ENCODE data around the gene TMCC1.
A peak's percentile ranks its signal among the peaks of the same experiment; 100 is the strongest.
"Not testable (repeated sequence)": the region's sequence is repeated elsewhere in the genome, so short reads cannot be mapped to it uniquely, and the experiment has no call there.

The TMCC1 gene

DNA sequence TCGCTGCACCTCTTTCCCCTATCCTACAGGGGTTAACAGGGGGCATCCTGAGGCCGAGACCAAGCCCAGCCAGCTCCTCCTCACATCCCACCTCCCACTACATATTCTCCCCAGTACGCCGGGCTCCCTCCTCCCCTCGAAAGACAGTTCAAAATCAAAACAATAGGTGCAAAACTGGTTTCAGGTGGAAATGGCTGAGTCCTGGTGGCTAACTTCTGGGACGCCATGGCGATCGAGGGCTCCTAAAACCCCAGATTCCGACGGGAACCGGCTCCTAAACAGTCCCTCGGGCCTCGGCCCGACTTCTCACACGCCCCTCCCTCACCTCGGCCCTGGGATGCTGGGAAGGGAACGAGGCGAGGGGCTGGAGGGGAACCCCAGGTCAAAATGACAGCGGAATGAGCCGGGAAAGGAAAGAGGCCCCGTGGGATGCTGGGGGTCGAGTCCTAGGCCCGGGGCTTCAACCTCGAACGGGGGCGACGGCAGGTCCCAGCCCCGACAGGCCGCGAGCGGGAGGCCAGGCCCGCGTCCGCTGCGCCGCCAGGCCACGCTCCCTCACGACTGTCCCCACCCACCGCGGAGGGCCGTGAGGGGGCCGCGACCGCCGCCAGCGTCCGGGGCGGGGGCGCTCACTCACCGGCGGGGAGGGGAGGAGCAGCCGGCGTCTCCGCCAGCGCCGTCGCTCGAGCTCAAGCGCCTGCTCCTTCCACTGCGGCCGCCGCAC lies 492 bp downstream of the TMCC1 start:
- H3K4me3 ChIP-seq (ENCODE audit: low read depth, low read length) = peak overlapping the region; percentile 82

DNA sequence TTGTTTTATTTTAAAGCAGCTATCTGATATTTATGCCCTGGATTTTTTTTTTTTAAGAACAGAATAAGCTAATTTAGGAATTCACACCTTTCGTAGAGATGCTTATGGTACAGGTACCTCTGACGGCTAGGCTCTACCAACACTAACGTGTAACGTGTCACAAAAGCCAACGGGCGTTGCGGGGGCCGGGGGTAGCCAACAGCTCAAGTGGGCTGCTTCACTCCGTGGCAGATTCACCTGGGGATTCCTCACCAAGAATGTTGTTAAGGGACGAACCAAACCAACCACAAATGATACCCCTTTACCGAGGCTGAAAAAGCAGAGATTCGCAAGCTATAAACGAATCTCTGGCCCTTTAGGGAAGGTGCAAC lies 1.0 kb downstream of the TMCC1 start:
- peak overlapping the region; percentile 82 for H3K4me3 ChIP-seq (ENCODE audit: low read depth, low read length)

DNA sequence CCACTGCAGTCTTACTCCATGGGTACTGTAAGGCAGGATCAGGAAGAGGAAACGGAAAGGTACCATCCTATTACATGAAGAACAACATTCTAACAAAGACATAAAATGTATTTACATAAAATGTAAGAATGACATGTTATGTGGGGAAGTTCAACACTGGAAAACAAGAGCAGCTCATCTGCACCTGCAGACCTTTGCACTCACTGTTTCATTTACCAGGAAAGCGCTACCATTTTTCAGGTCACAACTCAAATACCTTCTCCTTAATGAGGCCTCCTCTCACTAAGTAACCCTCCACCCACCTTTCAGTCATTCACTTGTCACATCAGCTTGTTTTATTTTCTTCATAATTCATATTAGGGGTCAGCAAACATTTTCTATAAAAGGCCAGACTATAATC lies 2.6 kb downstream of the TMCC1 start:
- no peak overlapping the region for H3K4me3 ChIP-seq (ENCODE audit: low read depth, low read length)

DNA sequence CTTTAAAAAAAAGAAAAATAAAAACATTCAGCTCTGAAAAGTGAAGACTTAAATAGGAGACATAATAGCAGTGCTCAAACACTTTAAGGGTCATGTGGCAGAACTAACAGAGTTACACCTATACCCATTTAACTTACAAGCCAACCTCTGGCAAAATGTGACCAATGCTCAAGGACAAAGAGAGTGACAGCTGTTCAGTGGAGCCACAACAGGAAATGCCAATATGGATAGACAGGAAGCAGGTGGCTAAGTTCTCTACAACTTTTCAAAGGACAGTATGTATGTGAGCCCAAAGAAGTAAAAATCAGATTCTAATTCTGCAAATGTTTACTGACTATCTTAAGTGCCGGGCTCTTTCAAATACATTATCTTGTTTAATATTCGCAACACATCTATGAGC lies 3.4 kb downstream of the TMCC1 start:
- H3K4me3 ChIP-seq (ENCODE audit: low read depth, low read length) = no peak overlapping the region

DNA sequence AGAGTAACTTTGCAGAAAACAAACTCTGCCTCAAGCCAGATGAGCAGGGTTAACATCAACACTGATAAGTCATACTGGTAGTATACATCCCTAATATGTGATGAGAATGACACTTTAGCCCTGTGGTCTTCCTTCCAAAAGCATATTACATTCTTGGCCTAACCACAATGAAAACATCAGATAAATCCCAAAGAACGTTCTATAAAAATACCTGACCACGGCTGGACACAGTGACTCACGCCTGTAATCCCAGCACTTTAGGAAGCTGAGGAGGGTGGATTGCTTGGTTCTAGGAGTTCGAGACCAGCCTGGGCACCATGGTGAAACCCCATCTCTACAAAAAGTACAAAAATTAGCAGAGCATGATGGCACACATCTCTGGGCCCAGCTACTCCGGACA lies 4.7 kb downstream of the TMCC1 start:
- no peak overlapping the region for H3K4me3 ChIP-seq (ENCODE audit: low read depth, low read length)

DNA sequence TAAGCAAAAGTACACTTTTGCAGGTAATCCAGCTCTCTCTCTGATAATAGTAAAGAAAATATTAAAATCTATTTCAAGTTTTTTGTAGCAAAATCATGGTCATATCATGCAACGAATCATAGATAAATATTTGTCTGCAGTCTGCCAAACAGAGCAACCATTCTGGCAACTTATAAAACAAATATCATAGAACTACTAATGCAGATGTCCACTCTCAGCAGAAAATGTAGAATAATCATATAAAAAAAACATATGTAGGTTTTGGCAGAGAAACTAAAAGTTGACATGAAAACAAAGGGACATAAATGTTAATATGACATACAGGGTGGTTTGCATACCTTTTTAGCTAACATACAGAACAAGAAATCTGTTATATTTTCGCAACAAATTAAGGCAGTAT lies 12.2 kb downstream of the TMCC1 start:
- H3K4me3 ChIP-seq (ENCODE audit: low read depth, low read length) = no peak overlapping the region

DNA sequence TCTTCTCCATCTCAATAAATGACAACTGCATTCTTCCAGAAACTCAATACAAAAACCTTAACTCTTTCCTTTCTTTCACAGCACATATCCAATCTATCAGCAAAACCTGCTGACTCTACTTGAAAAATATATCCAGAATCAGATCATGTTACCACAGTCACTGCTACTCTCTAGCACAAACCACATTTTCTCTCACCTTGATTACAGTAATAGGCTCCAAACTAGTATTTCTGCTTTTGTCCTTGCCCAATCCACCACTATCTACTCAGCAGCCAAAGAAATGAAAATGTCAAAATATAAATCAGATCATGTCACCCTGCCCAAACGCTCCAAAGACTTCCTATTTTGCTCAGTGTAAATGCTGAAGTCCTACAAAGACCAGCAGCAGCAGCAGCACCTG lies 15.2 kb downstream of the TMCC1 start:
- no peak overlapping the region for H3K4me3 ChIP-seq (ENCODE audit: low read depth, low read length)

DNA sequence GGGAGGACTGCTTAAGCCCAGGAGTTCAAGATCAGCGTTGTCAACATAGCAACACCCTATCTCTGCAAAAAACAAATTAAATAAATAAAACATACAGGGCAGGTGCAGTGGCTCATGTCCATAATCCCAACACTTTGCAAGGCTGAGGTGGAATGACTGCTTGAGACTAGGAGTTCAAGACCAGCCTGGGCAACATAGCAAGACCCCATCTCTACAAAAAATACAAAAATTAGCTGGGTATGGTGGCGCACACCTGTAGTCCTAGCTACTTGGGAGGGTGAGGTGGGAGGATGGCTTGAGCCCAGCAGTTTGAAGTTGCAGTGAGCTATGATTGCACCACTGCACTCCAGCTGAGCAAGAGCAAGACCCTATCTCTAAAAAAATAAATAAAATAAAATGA lies 19.0 kb downstream of the TMCC1 start:
- not testable (repeated sequence) for H3K4me3 ChIP-seq (ENCODE audit: low read depth, low read length)

DNA sequence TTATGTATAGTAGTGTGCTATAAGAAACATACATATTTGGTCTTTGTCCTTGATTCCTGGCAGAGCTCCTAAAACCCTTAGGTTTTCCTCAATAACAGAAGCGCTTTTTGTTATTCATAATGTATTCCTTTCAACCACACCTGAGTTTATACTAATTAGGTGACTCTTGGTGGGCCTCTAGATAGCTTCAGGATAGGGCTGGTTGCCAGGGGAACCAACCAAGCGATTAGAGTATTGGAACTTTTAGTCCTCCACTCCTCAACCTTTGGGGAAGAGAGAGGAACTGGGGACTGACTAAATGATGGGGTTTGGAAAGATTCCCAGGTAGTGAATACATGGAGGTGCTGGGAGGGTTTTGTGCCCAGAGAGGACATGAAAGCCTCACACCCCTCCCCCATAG lies 24.6 kb downstream of the TMCC1 start:
- H3K4me3 ChIP-seq (ENCODE audit: low read depth, low read length) = no peak overlapping the region

DNA sequence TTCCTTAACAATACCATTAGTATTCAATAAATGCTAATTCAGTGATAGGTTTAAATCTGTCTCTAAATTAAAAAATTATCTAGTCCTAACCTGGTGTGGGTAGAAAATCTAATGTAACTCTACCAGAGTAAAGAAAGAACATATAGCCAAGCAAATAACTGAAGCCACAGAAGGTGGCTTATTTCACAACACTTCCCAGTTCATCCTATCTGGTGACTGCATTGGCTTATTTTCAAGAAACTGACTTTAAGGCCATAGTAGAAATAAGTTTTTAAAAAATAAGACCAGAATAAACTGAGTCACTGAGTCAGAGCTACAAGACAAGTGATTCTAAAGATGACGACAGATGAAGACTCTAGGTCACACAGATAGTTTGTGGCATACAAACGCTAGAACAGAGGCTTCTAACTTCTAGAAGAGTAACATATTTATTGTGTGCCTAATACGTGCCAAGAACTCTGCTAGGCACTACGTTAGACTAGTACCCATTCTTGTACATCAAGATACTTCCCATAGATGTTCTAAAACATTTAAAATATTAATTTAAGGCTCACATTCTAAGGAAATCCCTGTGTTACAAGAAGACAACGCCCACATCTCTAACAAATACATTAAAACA lies 25.9 kb downstream of the TMCC1 start:
- H3K4me3 ChIP-seq (ENCODE audit: low read depth, low read length) = no peak overlapping the region

DNA sequence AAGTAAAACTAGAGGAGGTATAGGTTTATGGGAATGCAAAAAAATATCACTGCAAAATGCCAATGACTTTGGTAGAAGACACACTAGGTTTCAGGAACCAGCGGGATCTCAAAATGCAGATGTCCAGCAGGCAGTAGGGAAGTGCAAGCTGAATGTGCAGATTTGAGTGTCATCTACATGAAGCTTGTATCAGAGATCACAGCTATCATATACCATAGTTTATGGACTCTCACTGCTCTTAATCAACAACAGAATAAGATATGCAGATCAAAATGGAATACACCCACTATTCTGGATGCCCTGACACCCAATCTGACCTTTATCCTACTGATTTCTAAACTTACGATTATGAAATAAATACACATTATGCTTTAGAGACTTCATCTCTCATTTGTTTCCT lies 27.7 kb downstream of the TMCC1 start:
- no peak overlapping the region for H3K4me3 ChIP-seq (ENCODE audit: low read depth, low read length)

DNA sequence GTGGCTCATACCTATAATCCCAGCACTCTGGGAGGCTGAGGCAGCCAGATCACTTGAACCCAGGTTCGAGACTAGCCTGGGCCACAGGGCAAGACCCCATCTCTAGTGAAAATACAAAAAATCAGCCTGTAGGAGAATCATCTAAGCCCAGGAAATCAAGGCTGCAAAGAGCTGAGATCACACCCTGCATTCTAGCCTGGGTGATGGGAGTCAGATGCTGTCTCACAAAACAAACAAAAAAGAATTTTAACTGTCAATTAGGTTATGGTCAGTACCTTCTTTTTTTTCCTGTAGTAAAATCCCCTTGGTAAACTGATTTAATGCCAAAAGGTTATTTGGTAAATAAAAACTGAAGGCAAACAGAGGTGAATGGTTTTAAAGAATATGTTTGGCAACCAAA lies 29.0 kb downstream of the TMCC1 start:
- H3K4me3 ChIP-seq (ENCODE audit: low read depth, low read length) = no peak overlapping the region

DNA sequence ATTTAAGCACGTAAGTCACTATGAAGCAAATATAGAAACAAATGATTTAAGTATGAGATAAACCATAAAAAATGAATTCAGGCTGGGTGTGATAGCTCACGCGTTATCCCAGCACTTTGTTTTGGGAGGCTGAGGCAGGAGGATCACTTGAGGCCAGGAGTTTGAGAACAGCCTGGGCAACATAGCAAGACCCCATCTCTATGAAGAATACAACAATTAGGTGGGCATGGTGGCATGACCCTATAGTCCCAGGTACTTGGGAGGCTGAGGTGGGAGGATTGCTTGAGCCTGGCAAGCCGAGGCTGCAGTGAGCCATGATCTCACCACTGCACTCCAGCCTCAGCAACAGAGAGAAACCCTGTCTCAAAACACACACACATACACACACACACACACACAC lies 34.2 kb downstream of the TMCC1 start:
- H3K4me3 ChIP-seq (ENCODE audit: low read depth, low read length) = no peak overlapping the region

DNA sequence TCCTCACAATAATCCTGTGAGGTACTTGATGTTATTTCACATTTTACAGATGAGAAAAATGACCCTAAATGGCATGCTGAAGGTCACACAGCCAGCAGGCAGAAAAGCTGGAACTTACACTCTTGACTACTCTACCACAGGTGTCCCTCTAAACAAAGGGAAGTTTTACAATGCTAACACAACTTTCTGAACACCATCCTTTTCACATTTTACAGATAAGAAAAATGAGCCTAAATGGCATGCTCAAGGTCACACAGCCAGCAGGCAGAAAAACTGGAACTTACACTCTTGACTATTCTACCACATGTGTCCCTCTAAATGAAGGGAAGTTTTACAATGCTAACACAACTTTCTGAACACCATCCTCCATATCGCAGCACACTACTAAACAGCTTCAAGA lies 35.6 kb downstream of the TMCC1 start:
- no peak overlapping the region for H3K4me3 ChIP-seq (ENCODE audit: low read depth, low read length)

DNA sequence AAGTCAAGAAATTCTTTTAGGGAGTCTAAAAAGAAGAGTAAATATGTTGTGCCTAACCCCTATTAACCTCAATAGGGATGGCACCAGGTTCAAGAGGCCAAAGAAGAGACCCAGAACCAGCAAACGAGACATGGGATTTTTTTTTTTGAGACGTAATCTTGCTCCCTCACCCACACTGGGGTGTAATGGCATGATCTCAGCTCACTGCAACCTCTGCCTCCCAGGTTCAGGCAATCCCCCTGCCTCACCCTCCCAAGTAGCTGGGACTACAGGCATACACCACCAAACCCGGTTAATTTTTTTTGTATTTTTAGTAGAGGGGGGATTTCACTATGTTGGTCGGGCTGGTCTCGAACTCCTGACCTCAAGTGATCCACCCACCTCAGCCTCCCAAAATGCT lies 36.7 kb downstream of the TMCC1 start:
- not testable (repeated sequence) for H3K4me3 ChIP-seq (ENCODE audit: low read depth, low read length)

DNA sequence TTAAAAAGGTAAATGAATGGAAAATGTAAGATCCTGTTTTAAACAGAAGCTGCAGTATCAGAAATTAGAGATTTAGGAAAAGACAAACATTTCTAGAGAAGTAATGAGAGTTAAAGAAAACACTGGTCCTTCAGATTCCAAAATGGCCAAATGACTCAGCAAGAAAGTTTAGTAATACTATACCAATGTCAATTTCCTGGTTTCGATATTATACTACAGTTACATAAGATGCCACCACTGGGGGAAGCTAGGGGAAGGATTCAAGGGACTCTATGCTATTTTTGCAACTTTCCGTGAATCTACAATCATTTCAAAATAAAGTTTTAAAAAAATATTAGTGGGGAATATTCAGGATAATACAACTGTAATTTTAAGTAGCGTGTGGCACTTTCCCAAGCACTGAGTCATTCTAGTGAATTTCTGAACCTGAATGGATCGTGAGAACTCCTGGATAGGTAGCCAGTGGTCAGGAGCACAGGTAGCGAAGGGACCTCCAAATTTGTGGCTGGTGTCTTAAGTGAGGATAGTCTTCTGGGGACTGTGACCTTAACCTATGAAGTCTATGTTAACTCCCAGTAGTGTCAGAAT lies 37.6 kb downstream of the TMCC1 start:
- no peak overlapping the region for H3K4me3 ChIP-seq (ENCODE audit: low read depth, low read length)

DNA sequence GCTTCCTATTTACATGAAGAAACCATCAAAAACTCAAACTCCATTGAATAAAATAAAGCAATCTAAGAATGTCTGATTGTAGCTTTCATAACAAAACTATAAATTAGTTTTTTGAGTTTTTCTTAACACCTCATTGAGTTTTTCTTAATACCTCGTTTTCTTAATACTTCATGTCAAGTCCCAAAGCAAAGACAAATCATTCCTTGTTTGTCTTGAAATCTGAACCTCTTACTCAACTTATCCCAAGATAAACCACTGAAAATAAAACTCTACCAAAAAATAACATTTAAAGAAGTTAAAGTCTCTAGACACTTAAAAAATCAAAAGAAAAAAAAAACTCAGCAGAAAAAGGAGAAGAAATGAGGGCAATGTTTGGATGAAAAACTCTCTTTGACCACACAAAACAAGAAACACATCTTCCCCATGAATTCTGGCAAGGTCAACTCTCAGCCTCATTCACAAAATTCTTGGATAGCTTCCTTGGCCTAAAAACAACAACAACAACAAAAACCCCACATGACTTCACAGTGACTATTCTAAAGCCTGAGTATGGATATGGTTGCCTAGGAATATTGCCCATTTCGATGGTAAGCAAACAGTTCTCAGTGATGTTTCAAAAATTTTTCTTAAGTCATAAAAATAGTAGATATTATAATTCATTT lies 38.2 kb downstream of the TMCC1 start:
- H3K4me3 ChIP-seq (ENCODE audit: low read depth, low read length) = no peak overlapping the region

DNA sequence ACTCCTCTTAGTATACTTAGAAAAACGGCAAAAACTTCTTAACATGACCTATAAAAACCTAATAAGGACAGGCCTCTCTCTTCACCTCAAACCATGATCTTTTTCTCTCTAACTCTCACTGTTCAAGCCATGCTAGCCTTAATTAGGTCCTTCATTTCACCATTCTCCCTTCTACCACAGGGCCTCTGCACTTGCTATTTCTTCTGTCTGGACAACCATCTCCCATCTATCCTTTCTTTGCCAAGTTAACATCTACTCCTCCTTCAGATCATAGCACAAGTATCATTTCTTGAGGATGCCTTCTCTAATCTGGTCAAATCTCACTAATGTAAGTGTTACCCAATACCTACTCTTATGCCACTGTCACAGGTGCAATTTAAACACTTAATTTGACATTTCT lies 39.1 kb downstream of the TMCC1 start:
- H3K4me3 ChIP-seq (ENCODE audit: low read depth, low read length) = no peak overlapping the region

DNA sequence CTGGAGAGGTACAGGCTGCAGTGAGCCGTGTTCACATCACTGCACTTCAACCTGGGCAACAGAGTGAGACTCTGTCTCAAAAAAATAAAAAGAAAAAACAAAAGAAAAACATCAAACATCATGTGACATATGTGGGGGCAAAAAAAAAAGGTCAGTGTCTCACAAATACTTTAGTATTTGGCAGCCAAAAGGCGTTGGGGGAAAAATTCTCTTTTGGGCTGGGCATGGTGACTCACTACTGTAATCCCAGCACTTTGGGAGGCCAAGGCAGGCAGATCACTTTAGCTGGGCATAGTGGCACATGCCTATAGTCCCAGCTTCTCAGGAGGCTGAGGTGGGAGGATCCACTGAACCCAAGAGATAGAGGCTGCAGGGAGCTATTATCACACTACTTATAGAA lies 47.6 kb downstream of the TMCC1 start:
- H3K4me3 ChIP-seq (ENCODE audit: low read depth, low read length) = no peak overlapping the region

DNA sequence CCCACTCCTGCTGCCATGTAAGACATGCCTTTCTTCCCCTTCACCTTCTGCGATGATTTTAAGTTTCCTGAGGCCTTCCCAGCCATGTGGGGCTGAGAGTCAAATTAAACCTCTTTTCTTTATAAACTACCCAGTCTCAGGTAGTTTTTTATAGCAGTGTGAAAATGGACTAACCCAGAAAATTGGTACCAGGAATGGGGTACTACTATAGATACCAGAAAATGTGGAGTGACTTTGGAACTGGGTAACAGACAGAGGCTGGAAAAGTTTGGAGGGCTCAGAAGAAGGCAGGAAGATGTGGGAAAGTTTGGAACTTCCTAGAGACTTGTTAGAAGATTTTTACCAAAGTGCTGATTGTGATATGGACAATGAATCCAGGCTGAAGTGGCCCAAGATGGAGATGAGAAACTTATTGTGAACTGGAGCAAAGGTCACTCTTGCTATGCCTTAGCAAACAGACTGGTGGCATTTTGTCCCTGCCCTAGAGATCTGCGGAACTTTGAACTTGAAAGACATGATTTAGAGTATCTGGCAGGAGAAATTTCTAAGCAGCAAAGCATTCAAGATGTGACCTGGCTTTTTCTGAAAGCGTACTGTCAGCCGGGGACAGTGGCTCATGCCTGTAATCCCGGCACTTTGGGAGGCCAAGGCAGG lies 52.7 kb downstream of the TMCC1 start:
- H3K4me3 ChIP-seq (ENCODE audit: low read depth, low read length) = no peak overlapping the region

DNA sequence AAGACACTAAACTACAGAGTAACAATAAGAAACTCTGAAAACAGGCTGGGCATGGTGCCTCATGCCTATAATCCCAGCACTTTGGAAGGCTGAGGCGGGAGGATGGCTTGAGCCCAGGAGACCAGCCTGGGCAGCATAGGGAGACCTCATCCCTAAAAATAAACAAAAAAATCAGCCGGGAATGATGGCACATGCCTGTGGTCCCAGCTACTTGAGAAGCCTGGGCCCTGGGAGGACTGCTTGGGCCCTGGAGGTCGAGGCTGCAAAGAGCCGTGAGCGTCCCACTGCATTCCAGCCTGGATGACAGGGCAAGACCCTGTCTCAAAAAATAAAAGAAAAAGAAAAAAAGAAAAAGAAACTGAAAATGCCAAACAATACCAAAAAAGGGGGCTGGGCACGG lies 55.4 kb downstream of the TMCC1 start:
- no peak overlapping the region for H3K4me3 ChIP-seq (ENCODE audit: low read depth, low read length)
